ENCODE results near the gene CIBAR2.

Gene CIBAR2

DNA sequence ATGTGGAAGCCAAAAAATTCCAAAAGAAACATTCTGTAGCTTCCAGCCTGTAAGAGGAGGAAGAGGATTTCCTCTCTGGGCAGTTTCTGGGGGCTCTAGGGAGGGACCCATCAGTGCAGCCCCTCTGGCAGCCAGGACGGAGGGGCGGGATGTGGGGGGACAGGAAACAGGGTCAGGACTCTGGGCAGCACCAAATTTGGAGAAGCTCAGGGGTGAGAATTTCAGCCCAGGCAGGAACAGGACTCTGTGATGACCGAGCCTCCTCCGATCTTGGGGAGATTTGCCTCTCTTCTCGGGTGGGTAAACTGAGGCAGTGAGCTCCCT, 18.4 kb upstream of the CIBAR2 start:
- TF ChIP-seq SPI1 (IDR thresholded peaks at IDR 0.05; ENCODE audit: borderline replicate concordance, low read depth) = no peak
- TF ChIP-seq, protein P1, sequence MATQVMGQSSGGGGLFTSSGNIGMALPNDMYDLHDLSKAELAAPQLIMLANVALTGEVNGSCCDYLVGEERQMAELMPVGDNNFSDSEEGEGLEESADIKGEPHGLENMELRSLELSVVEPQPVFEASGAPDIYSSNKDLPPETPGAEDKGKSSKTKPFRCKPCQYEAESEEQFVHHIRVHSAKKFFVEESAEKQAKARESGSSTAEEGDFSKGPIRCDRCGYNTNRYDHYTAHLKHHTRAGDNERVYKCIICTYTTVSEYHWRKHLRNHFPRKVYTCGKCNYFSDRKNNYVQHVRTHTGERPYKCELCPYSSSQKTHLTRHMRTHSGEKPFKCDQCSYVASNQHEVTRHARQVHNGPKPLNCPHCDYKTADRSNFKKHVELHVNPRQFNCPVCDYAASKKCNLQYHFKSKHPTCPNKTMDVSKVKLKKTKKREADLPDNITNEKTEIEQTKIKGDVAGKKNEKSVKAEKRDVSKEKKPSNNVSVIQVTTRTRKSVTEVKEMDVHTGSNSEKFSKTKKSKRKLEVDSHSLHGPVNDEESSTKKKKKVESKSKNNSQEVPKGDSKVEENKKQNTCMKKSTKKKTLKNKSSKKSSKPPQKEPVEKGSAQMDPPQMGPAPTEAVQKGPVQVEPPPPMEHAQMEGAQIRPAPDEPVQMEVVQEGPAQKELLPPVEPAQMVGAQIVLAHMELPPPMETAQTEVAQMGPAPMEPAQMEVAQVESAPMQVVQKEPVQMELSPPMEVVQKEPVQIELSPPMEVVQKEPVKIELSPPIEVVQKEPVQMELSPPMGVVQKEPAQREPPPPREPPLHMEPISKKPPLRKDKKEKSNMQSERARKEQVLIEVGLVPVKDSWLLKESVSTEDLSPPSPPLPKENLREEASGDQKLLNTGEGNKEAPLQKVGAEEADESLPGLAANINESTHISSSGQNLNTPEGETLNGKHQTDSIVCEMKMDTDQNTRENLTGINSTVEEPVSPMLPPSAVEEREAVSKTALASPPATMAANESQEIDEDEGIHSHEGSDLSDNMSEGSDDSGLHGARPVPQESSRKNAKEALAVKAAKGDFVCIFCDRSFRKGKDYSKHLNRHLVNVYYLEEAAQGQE (IDR thresholded peaks at IDR 0.05; ENCODE audit: insufficient replicate concordance, low read depth) = no peak
- Histone ChIP-seq H3K27me3 (ENCODE audit: insufficient read depth, poor library complexity, severe bottlenecking) (peaks cover 17% of the 10 kb centered on the region), H3K27ac (replicated peaks) (no peak overlapping the region), H3K4me3 (replicated peaks; ENCODE audit: insufficient read depth, low read length) (no peak overlapping the region)
- no peak for DNase-seq (ENCODE audit: low read depth in 1 of 2, low spot score in 1 of 2)

DNA sequence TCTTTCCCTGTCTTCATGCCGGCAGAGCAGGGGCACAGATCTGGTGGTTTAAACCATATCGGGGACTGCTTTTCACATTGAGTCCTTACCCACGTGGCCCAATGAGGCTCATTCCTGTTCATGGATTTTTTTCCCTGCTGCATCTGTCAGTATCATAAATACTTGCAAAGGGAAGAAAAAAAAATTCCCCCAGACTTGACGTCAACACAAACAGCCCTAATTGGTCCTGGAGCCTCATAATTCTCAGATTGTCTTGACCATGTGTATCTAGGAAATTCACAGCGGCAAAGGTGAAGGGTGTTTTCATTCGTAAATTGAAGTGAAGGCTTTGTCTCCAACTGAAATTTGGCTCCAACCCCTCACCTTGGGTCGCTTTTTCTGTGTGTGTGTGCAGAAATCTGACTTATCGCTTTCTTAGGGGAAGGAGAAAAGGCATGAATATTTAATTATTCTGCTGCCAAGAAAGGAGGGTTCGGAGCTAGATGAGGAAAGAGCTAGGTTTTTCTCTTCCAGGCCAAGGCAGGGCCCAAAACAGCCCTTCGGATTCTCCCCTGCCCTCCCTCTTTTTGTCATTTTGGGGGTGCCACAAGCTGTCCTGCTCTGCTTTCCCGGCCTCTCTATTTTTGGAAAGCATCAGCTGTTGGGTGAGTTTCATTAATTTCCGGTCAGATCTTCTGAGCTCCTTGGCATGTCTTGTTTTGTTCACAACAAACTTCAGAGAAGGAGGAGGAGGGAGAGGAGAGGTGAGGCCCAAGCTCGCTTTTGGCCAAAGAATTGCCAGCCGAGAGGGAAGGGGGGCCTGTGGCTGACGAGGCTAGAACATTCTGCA, 17.8 kb upstream of the CIBAR2 start:
- no peak for TF ChIP-seq GABPA (IDR thresholded peaks at IDR 0.05; ENCODE audit: low read depth)
- TF ChIP-seq, protein P2, sequence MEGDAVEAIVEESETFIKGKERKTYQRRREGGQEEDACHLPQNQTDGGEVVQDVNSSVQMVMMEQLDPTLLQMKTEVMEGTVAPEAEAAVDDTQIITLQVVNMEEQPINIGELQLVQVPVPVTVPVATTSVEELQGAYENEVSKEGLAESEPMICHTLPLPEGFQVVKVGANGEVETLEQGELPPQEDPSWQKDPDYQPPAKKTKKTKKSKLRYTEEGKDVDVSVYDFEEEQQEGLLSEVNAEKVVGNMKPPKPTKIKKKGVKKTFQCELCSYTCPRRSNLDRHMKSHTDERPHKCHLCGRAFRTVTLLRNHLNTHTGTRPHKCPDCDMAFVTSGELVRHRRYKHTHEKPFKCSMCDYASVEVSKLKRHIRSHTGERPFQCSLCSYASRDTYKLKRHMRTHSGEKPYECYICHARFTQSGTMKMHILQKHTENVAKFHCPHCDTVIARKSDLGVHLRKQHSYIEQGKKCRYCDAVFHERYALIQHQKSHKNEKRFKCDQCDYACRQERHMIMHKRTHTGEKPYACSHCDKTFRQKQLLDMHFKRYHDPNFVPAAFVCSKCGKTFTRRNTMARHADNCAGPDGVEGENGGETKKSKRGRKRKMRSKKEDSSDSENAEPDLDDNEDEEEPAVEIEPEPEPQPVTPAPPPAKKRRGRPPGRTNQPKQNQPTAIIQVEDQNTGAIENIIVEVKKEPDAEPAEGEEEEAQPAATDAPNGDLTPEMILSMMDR (IDR thresholded peaks at IDR 0.05; ENCODE audit: insufficient read depth, low read length) = no peak
- TF ChIP-seq, protein P1 (IDR thresholded peaks at IDR 0.05; ENCODE audit: insufficient replicate concordance, low read depth) = no peak
- TF ChIP-seq POLR2AphosphoS5 (IDR thresholded peaks at IDR 0.05; ENCODE audit: low read depth) = no peak
- TF ChIP-seq SPI1 (IDR thresholded peaks at IDR 0.05; ENCODE audit: borderline replicate concordance, low read depth) = no peak
- no peak for DNase-seq (ENCODE audit: low read depth in 1 of 2, low spot score in 1 of 2)

GRCh38 chr16:85128079-85128837, 16.0 kb upstream of the CIBAR2 start:
- H3K27ac ChIP-seq (replicated peaks) = no peak overlapping the region
- DNase-seq (ENCODE audit: low read depth in 1 of 2, low spot score in 1 of 2) = no peak
- TF ChIP-seq SPI1 (IDR thresholded peaks at IDR 0.05; ENCODE audit: borderline replicate concordance, low read depth) = no peak
- TF ChIP-seq, protein P2 (IDR thresholded peaks at IDR 0.05; ENCODE audit: insufficient read depth, low read length) = no peak
- no peak for TF ChIP-seq GABPA (IDR thresholded peaks at IDR 0.05; ENCODE audit: low read depth)
- TF ChIP-seq, protein P1 (IDR thresholded peaks at IDR 0.05; ENCODE audit: insufficient replicate concordance, low read depth) = no peak
- H3K27me3 ChIP-seq (ENCODE audit: insufficient read depth, poor library complexity, severe bottlenecking) = peaks cover 10% of the 10 kb centered on the region
- H3K4me3 ChIP-seq (replicated peaks; ENCODE audit: insufficient read depth, low read length) = no peak overlapping the region

More for the DNA sequence above, 17.8 kb upstream of the CIBAR2 start:
- Histone ChIP-seq H3K27me3 (ENCODE audit: insufficient read depth, poor library complexity, severe bottlenecking) (peaks cover 17% of the 10 kb centered on the region), H3K27ac (replicated peaks) (no peak overlapping the region), H3K4me3 (replicated peaks; ENCODE audit: insufficient read depth, low read length) (no peak overlapping the region)

Measured in HL-60 (cell line).